Adipocyte (in vitro differentiated cells): ENCODE measurements around the gene COX20.
"Not testable (repeated sequence)": the region's sequence is repeated elsewhere in the genome, so short reads cannot be mapped to it uniquely, and the experiment has no call there.

ENCODE experiments used
- DNase-seq: peaks from one replicate; pipeline ENCODE4 v3.0.0-alpha.2; 2015; ENCODE audit warnings: low read depth
- H3K27me3 ChIP-seq: replicated peaks from 2 replicates; pipeline ENCODE4 v1.7.0; 2013; ENCODE audit warnings: mild to moderate bottlenecking, low read length, moderate library complexity; ENCODE audit not compliant: control insufficient read depth, insufficient read depth
- H3K36me3 ChIP-seq: 2 replicates; pipeline ENCODE4 v1.7.0; 2013; ENCODE audit warnings: low read length, mild to moderate bottlenecking, moderate library complexity; ENCODE audit not compliant: control insufficient read depth, insufficient read depth, severe bottlenecking
- H3K4me1 ChIP-seq: 2 replicates; pipeline ENCODE4 v1.7.0; 2013; ENCODE audit warnings: mild to moderate bottlenecking, low read length, moderate library complexity; ENCODE audit not compliant: control insufficient read depth, insufficient read depth
- H3K4me3 ChIP-seq: 2 replicates; pipeline ENCODE4 v1.7.0; 2013; ENCODE audit warnings: mild to moderate bottlenecking, low read length, moderate library complexity
- H3K9ac ChIP-seq: 2 replicates; pipeline ENCODE4 v1.7.0; 2013; ENCODE audit warnings: mild to moderate bottlenecking, low read length, moderate library complexity
- H3K9me3 ChIP-seq: 2 replicates; pipeline ENCODE4 v1.7.0; 2013; ENCODE audit warnings: mild to moderate bottlenecking, low read length, moderate library complexity; ENCODE audit not compliant: control insufficient read depth

Gene COX20, protein sequence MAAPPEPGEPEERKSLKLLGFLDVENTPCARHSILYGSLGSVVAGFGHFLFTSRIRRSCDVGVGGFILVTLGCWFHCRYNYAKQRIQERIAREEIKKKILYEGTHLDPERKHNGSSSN

DNA sequence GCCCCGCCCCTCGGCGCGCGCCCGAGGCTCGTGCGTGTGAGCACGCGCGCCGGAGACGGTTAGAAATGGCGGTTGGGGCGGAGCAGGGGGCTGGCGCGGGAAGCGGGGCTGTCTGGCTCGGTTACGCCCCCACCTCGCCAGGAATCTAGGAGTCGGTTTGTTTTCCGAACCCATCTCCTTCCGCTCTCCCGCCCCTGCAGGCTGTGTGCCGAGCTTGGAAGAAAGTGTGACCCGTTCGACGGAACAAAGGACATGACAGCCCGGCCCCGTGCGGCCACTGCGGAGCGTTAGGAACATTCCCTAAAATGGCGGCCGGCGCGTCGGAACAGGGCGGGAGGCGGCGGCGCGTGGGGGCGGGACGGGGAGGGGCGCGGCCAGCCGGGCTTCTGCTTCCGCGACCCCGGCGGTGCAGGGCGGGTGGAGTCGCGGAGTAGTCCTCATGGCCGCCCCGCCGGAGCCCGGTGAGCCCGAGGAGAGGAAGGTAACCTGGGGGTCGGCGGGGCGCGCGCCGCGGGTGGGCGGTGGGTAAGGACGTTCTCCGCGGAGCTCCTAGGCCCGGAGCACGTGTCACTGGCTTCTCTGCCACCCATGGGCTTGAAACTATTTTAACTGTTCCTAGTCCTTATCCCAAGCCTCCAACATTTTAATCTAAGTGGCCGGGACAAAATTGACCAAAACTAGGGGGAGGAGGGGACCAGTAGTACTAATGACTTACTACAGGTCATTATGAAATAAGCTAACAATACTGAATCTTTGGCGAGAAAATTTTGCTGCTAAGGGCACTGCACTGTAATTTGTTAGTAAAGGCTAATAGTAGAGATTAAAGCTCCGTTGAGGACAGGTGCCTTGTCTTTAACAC is at the start of gene COX20:
COX20 (plus strand) TSS at position 383 of the 859 bp plus-strand sequence; CDS start at position 440, 57 bp downstream.
- Histone ChIP-seq H3K4me1 (peaks cover 19% of the 10 kb centered on the region), H3K9ac (peak within 1 kb of the TSS; percentile 96), H3K4me3 (peak within 1 kb of the TSS; percentile 98), H3K27me3 (no peaks in the 10 kb centered on the region), H3K9me3 (no peaks in the 10 kb centered on the region), H3K36me3 (peaks cover 24% of the 10 kb centered on the region)
- peak; percentile 94 for DNase-seq

DNA sequence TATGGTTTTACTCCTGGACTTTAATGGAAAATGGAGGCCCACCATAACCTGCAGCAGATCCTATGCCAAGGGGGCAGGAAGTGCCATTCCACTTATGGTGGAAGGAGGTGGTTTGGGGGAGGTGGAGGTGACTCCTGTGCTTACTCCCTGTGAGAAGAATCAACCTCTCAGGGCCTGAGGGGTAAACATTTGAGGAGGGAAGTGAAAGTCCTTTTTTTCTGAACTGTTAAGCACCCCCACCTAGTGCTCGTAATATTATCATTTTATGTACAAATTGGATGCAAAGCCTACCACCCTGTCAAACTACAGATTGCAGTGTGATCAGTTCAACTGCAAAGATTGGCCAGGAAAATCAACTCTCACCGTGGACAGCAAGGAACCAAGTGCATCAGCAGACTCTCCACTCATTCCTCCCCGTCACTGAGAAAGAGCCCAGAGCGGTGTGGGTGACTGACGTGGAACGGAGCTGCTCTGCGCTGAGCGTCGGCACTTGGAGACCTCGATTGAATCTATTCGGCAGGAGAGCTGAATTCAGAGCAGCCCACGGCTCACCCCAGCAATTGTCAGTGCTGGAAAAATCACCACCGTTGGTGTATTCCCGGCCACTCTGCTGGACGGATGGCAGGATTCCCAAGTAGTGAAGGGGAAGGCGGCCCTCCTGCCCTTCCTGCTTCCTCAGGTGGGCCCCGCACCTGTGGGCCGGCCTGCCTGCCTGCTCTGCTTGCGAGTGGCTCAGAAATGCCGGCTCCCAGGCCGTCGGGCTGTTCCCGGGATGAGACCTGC is 46.8 kb upstream of the COX20 start:
- DNase-seq = no peak
- H3K9me3 ChIP-seq = no peaks in the 10 kb centered on the region
- H3K4me1 ChIP-seq = peaks cover 11% of the 10 kb centered on the region
- H3K27me3 ChIP-seq = peaks cover 5% of the 10 kb centered on the region
- H3K4me3 ChIP-seq = no peak overlapping the region
- no peak overlapping the region for H3K9ac ChIP-seq
- H3K36me3 ChIP-seq = no peaks in the 10 kb centered on the region

DNA sequence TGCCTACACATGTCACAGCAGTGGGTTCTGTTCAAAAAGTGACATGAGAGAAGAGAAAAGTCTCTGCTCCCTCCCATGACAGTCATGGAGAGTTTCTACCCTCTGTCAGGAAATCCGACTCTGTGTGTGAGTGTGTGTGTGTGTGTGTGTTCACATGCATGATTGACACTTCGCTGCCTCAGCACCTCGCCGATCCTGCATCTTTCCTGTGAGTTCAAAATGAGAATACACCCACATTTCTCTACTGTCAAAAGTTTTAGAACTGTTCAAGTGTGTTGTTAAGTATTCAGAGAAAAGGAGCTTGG is 46.2 kb upstream of the COX20 start:
- DNase-seq = no peak
- Histone ChIP-seq H3K9me3 (no peaks in the 10 kb centered on the region), H3K27me3 (peaks cover 5% of the 10 kb centered on the region), H3K9ac (no peak overlapping the region), H3K36me3 (no peaks in the 10 kb centered on the region), H3K4me3 (no peak overlapping the region), H3K4me1 (peaks cover 11% of the 10 kb centered on the region)

DNA sequence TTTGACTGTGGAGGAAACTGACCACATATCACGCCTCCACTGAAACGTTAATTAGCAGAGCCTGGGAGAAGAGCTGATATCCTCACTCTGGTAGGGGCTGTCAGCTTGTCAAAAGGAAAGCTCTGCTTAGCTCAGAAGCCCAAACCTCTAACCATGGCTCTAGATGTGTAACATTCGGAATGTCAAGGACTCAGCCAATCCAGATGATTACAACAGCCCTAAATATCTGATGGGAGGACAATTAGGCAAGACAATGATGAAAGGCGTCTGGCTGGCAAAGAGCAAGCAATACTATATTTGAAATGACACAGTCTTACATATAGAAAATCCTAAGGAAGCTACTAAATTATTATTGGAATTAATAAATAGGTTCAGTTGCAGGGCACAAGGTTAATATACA is 45.7 kb upstream of the COX20 start:
- H3K9me3 ChIP-seq = no peaks in the 10 kb centered on the region
- no peak overlapping the region for H3K9ac ChIP-seq
- DNase-seq = no peak
- H3K36me3 ChIP-seq = no peaks in the 10 kb centered on the region
- H3K27me3 ChIP-seq = peaks cover 5% of the 10 kb centered on the region
- peaks cover 11% of the 10 kb centered on the region for H3K4me1 ChIP-seq
- H3K4me3 ChIP-seq = no peak overlapping the region

DNA sequence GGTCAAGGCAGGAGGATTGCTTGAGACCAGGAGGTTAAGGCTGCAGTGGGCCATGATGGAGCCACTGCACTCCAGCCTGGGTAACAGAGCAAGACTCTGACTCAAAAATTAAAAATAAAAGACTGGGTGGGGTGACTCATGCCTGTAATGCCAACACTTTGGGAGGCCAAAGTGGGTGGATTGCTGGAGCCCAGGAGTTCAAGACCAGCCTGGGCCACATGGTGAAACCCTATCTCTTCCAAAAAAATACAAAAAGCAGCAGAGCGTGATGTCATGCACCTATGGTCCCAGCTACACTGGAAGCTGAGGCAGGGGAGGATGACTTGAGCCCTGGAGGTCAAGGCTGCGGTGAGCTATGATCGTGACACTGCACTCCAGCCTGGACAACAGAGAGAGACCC is 44.4 kb upstream of the COX20 start:
- H3K36me3 ChIP-seq = no peaks in the 10 kb centered on the region
- H3K9me3 ChIP-seq = no peaks in the 10 kb centered on the region
- no peak overlapping the region for H3K4me3 ChIP-seq
- DNase-seq = no peak
- H3K4me1 ChIP-seq = peaks cover 11% of the 10 kb centered on the region
- H3K27me3 ChIP-seq = peaks cover 5% of the 10 kb centered on the region
- no peak overlapping the region for H3K9ac ChIP-seq

DNA sequence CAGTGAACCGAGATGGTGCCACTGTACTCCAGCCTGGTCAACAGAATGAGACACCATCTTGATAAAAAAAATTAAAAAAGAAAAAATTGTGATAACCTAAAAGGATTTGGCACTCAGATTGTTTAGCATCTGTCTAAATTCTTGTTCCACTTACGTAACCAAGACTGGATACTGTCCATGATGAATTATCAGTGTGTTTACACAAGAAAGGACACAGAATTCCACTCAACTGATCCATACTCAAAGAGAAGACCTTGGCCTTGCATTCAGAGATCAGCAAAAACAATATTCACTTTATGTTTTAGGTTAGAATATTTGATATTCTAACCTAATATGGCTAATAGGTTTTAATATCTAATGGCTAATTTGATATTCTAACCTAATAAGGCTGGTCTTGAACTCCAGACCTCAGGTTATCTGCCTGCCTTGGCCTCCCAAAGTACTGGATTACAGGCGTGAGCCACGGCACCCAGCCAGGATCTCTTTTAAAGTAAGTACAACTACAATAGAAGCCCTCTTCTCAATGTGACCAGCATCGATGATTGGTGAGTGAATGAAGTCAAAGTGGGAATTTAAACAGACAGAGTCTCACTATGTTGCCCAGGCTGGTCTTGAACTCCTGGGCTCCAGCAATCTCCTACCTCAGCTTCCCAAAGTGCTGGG is 43.1 kb upstream of the COX20 start:
- no peaks in the 10 kb centered on the region for H3K36me3 ChIP-seq
- no peak overlapping the region for H3K4me3 ChIP-seq
- no peaks in the 10 kb centered on the region for H3K9me3 ChIP-seq
- H3K9ac ChIP-seq = no peak overlapping the region
- H3K4me1 ChIP-seq = peaks cover 11% of the 10 kb centered on the region
- DNase-seq = peak; percentile 35
- H3K27me3 ChIP-seq = peaks cover 5% of the 10 kb centered on the region

DNA sequence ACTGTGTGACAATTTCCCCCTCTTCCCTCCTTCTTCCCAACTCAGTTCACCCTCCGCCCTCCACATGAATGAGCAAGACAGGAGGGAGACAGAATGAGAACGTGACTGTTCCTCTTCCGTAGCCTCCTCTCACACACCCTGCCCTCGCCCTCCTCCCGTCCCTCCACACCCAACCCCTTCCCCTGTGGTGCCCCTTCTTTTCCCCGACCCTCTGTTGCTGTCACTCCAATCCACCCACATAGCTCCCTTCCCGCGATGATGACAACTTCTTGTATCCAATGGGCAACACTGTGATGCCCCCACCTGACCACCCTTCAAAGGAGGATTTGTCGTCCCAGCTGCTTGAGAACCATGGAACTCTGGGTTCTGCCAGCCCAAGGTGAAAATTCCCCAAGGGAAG is 41.4 kb upstream of the COX20 start:
- no peak for DNase-seq
- Histone ChIP-seq H3K4me3 (no peak overlapping the region), H3K9me3 (no peaks in the 10 kb centered on the region), H3K36me3 (no peaks in the 10 kb centered on the region), H3K9ac (no peak overlapping the region), H3K4me1 (peaks cover 11% of the 10 kb centered on the region), H3K27me3 (no peaks in the 10 kb centered on the region)

DNA sequence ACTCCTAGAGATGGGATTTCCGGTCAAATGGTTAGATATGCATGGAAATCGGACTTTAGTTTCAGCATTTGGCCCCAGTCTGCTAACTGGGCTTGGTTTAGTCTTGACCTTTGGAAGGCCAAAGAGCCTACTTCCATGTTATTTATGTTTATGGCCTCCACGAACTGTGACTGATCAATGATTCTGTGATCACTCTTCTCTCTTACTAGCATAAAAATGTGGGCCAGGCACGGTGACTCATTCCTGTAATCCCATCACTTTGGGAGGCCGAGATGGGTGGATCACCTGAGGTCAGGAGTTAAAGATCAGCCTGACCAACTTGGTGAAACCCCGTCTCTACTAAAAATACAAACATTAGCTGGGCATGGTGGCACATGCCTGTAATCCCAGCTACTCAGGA is 40.9 kb upstream of the COX20 start:
- not testable (repeated sequence) for H3K36me3 ChIP-seq, H3K27me3 ChIP-seq, H3K4me1 ChIP-seq, DNase-seq, H3K9ac ChIP-seq, H3K9me3 ChIP-seq, H3K4me3 ChIP-seq

DNA sequence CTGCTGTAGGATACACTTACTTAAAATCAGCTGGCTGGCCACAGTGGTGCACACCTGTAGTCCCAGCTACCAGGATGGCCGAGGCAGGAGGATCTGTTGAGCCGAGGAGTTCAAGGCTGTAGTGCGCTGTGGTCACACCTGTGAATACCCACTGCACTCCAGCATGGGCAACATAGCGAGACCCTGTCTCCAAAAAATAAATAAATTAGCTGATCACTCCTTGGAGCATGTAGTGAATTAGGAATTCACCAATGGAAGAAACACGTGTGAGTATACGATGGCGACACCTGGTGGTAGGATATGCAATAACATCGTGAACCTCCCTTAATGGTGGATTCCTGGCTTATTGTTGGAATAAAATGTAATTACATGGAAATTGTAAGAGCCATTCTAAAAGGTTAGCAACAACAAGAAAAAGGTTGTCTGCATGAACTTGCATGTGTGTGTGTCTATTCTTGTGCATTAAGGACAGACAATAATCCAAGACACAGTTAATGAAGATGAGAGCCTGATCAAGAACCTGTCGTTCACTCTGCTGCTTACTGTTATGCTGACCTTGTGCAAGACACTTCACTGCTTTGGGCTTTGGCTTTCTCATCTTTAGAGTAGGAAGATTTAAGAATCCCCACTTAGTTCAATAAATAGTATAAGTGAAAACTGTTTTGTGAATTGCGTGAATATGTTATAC is 38.6 kb upstream of the COX20 start:
- Histone ChIP-seq H3K36me3 (no peaks in the 10 kb centered on the region), H3K27me3 (no peaks in the 10 kb centered on the region), H3K4me3 (no peak overlapping the region), H3K9ac (no peak overlapping the region), H3K4me1 (peaks cover 5% of the 10 kb centered on the region), H3K9me3 (no peaks in the 10 kb centered on the region)
- peak; percentile 87 for DNase-seq

DNA sequence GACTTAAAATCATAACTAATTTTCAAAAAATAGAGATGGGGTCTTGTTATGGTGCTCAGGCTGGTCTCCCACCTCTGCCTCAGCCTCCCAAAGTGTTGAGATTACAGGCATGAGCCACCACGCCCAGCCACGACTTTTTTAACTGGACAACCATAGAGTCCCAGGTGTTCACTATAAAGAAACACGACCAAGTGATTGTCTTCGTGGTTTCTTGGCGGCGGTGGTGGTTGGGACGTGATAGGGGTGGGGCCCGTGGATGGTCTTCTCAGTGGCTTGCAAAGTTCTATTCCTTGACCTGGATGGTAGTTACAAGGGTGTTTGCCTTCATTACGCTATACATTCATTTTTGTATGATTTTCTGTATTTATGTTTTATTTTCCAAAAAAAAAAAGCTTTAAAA is 34.6 kb upstream of the COX20 start:
- no peaks in the 10 kb centered on the region for H3K9me3 ChIP-seq
- H3K4me1 ChIP-seq = no peaks in the 10 kb centered on the region
- no peak for DNase-seq

DNA sequence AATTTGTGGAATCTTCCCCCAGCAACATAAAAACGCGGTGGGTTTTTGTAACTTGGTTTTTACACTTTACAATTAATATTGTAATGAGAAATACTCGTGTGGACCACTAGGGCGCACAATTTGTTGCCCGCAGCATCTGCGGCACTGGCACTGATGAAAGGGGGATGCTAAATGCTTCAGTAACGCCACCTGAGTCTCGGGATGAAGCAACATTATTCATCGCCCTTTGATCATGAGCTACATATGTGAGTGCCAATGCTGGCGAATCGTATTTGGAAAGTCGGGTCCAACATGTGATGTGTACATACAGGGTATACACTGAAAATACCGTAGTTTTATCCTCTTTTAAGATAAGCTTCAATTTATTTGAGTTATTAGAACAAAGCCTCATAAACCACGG is 34.2 kb upstream of the COX20 start:
- H3K9me3 ChIP-seq = no peaks in the 10 kb centered on the region
- no peaks in the 10 kb centered on the region for H3K36me3 ChIP-seq
- H3K4me3 ChIP-seq = no peak overlapping the region
- no peaks in the 10 kb centered on the region for H3K4me1 ChIP-seq
- H3K9ac ChIP-seq = no peak overlapping the region
- no peaks in the 10 kb centered on the region for H3K27me3 ChIP-seq
- peak; percentile 34 for DNase-seq

More for the DNA sequence above, 34.6 kb upstream of the COX20 start:
- Histone ChIP-seq H3K4me3 (no peak overlapping the region), H3K9ac (no peak overlapping the region), H3K36me3 (no peaks in the 10 kb centered on the region), H3K27me3 (no peaks in the 10 kb centered on the region)
